Ascending aorta (tissue), 2 donors: Measurements from ENCODE around the gene FXR1. TPM values are rescaled to one million over a fixed set of nuclear protein-coding genes. Genes with fewer than 3 reads are reported as not detected.
"Not testable (repeated sequence)": the region's sequence is repeated elsewhere in the genome, so short reads cannot be mapped to it uniquely, and the experiment has no call there.

ENCODE experiments used
- DNase-seq, 2 donors: peaks; one replicate each; pipeline ENCODE4 v3.0.0-alpha.2; 2019; ENCODE audit warnings: low spot score in 2 of 2
- H3K27ac ChIP-seq, 2 donors: fragments of 200-600 bp; sonication (generic); one replicate each; pipeline ENCODE4 v1.5.1; 2016 to 2017; ENCODE audit warnings: mild to moderate bottlenecking in 1 of 2
- H3K27me3 ChIP-seq: fragments of 200-600 bp; sonication (generic); one replicate; pipeline ENCODE4 v1.5.1; 2017
- H3K36me3 ChIP-seq, 2 donors: fragments of 200-600 bp; sonication (generic); one replicate each; pipeline ENCODE4 v1.5.1; 2016
- H3K4me1 ChIP-seq, 2 donors: fragments of 200-600 bp; sonication (generic); one replicate each; pipeline ENCODE4 v1.5.1; 2016 to 2017; ENCODE audit warnings: mild to moderate bottlenecking in 1 of 2
- H3K4me3 ChIP-seq, 2 donors: fragments of 200-600 bp; sonication (generic); one replicate each; pipeline ENCODE4 v1.5.1; 2016 to 2017; ENCODE audit warnings: mild to moderate bottlenecking in 1 of 2
- H3K9me3 ChIP-seq, 2 donors: fragments of 200-600 bp; sonication (generic); one replicate each; pipeline ENCODE4 v1.5.1; 2016
- CTCF ChIP-seq, 3 experiments: fragments of 200-600 bp in 2 of 3; fragments of 450-650 bp in 1 of 3; sonication (generic) in 2 of 3; IDR thresholded peaks; one replicate each; pipeline ENCODE4 v1.5.1; 2016 to 2019; ENCODE audit warnings: antibody characterized with exemption in 3 of 3, mild to moderate bottlenecking in 1 of 3, moderate library complexity in 1 of 3
- intact Hi-C: fragments of 100-400 bp; cut with DNase I; formaldehyde crosslinking; loops from one replicate; pipeline ENCODE4 v1.15.1; 2023
- total RNA-seq: library from RNA; depleted of rRNA; stranded (reverse); fragments of >200 nt; gene quantifications from one replicate; pipeline ENCODE4 v1.1.0, GENCODE V29; 2016

The FXR1 gene
- total RNA-seq: 9.6 TPM

DNA sequence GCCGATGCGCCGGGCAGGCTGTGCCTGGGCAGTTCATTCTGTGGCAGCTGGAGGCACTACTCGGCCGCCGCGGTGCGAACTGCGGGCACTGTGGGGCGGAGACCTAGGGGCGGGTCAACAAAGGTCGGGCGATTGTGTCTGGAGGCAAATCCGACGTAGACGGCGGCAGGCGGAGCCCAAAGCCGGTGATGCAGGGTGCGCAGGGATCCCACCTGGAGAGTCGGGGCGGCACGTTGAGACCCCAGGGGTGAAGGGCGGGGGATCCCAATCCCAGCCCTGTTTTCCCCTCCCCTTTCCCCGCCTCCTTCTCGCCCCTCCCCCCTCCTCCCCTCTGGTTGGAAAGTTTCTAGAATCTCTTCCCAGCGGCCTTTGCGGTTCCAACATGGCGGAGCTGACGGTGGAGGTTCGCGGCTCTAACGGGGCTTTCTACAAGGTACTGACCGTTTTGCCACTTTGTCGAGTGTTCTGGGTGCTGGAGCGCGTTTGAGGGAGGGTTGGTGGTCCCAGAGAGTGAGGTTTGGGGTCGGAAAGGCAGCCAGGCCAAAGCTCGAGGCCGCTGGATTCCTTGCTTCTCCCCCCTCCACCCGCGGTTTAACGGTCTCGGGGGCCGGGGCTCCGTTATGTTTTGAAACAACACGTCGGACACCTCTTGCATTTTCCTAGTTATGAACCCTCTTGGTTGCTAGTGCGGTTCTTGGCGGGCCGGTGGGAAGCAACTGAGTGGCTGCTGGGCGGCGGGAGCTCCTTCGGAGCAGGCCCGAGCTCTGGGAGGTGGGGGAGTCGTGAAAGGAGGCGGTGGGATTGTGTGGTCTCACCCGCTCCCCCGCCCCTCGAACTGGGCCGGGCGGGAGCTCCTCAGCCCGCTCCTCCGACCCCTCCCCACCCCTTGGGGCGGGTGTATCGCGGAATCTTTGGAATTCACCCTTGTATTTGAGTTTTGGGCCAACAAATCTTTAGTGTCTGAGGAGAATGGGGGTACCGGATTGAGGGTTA is at the start of gene FXR1:
Gene FXR1 (plus strand): TSS at position 367 of the 993 bp plus-strand sequence. CDS start 16 bp downstream, at position 383.
- Histone ChIP-seq H3K4me1 (peaks cover 0 to 18% of the 10 kb centered on the region in 2 donors), H3K27me3 (no peaks in the 10 kb centered on the region), H3K4me3 (peak within 1 kb of the TSS; percentile 61 to 84), H3K36me3 (peaks cover 0 to 7% of the 10 kb centered on the region in 2 donors), H3K27ac (peak within 1 kb of the TSS; percentile 82 to 92), H3K9me3 (no peaks in the 10 kb centered on the region)
- peak; percentile 75 to 91 (median 89) for TF ChIP-seq CTCF (IDR thresholded peaks at IDR 0.05)
- intact Hi-C loops: loop anchor here (2.0 to 5.0 kb wide), 3 partner anchors 42 to 105 kb away; partner anchors contain the start of gene DNAJC19
- DNase-seq: peak; percentile 73 to 92

DNA sequence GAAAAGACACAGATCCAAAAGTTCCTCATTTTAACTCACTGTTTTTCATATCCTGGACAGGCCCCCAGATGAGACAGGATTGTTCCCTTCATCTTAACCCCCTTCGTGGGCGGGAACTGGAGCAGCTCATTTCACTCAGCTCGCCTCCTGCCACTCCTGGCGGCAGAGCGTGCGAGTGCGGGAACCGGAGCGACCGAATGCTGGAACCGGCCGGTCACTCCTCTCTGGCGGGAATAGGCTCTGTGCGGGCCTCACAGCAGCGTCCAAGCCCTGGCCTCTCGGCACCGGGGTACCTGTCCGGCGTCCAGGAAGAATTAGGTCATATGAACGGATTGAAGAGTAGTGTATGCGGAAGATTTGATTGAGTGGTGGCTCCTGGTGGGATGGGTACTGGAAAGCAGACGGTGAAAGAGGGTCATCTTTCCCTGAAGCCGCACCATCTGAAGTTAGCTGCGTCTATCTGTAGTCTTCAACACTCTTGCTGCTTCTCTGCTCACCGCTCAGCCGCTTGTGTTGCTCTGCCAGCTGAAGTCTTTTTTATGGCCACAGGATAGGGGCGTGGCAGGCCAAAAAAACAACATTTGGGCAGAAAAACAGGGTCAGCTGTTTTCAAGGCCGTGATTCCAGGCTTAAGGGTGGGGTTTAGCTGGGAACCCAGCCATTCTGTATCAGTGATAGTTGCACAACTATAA is 42.3 kb upstream of the FXR1 start:
- no peaks in the 10 kb centered on the region for H3K27me3 ChIP-seq
- H3K27ac ChIP-seq: peak overlapping the region; percentile 54 to 72
- H3K9me3 ChIP-seq: peaks cover 0 to 6% of the 10 kb centered on the region in 2 donors
- intact Hi-C loops: loop anchor here (2.0 kb wide), 1 partner anchor 43 kb away; the partner anchor contains the start of gene FXR1
- no peaks in the 10 kb centered on the region for H3K36me3 ChIP-seq
- TF ChIP-seq CTCF (IDR thresholded peaks at IDR 0.05): peak in 1 of 3 experiments; percentile 15
- DNase-seq: peak in 1 of 2 donors; percentile 72
- H3K4me1 ChIP-seq: peaks cover 0 to 13% of the 10 kb centered on the region in 2 donors
- H3K4me3 ChIP-seq: peak overlapping the region; percentile 45 to 51

GRCh38 chr3:180871901-180872300 is 40.6 kb upstream of the FXR1 start:
- no peak for DNase-seq
- Histone ChIP-seq H3K27me3 (no peaks in the 10 kb centered on the region), H3K4me3 (peak overlapping the region in 1 of 2 donors; percentile 6), H3K9me3 (peaks cover 0 to 6% of the 10 kb centered on the region in 2 donors), H3K36me3 (no peaks in the 10 kb centered on the region), H3K4me1 (peaks cover 0 to 13% of the 10 kb centered on the region in 2 donors), H3K27ac (peak overlapping the region; percentile 72)
- intact Hi-C loops: loop anchor here (2.0 kb wide), 2 partner anchors 41 to 117 kb away; partner anchors contain the start of genes DNAJC19 and FXR1
- TF ChIP-seq CTCF (IDR thresholded peaks at IDR 0.05): no peak

DNA sequence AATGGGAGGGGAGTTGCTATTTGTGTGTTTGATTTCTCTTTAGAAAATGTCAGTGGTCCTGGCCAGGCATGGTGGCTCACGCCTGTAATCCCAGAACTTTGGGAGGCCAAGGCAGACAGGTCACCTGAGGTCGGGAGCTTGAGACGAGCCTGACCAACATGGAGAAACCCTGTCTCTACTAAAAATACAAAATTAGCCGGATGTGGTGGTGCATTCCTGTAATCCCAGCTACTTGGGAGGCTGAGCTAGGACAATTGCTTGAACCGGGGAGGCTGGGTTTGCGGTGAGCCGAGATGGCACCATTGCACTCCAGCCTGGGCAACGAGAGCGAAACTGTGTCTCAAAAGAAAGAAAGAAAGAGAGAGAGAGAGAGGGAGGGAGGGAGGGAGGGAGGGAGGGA is 40.0 kb upstream of the FXR1 start:
- not testable (repeated sequence) for H3K4me3 ChIP-seq, H3K27me3 ChIP-seq, H3K36me3 ChIP-seq, H3K9me3 ChIP-seq, DNase-seq
- intact Hi-C loops: loop anchor here (2.0 kb wide), 1 partner anchor 116 kb away; the partner anchor contains the start of gene DNAJC19
- Histone ChIP-seq H3K4me1 (peaks cover 0 to 13% of the 10 kb centered on the region in 2 donors), H3K27ac (peak overlapping the region; percentile 72)

DNA sequence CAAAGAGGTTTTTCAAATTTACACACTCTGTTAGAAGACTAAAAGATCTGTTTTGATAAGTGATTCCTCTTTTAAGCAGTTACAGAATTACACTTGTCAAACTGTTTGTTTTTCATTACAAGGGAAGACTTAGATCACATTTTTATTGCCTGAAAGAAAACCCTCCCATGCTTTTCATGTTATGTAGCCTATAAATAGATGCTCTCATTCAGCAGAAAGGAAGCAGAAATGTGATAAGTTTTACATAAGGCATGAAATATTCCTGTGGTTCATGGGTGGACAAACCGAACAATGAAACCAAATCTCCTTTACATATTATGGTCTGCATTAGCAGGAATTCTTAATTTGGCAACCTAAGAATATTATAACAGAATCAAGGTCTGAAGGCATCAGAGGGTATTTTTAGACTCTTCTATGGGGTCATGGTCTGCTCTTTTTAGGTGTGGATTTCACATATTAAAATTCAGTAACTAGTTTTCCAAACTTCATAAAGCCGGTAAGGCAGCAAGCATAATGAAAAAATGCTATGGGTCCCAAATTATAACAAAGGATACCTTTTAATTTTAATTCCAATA is 37.3 kb upstream of the FXR1 start:
- intact Hi-C loops: no loop called here

More for the DNA sequence above, 37.3 kb upstream of the FXR1 start:
- H3K4me1 ChIP-seq: peaks cover 0 to 13% of the 10 kb centered on the region in 2 donors
- no peaks in the 10 kb centered on the region for H3K9me3 ChIP-seq
- H3K27me3 ChIP-seq: no peaks in the 10 kb centered on the region
- H3K4me3 ChIP-seq: no peak overlapping the region
- H3K27ac ChIP-seq: no peak overlapping the region
- no peak for TF ChIP-seq CTCF (IDR thresholded peaks at IDR 0.05)
- no peak for DNase-seq
- H3K36me3 ChIP-seq: no peaks in the 10 kb centered on the region
